AG09319 (cell line): ENCODE data around the gene CYP46A1.

Experiments
- DNase-seq: peaks from one replicate; pipeline ENCODE4 v3.0.0-alpha.2; 2010; ENCODE audit warnings: low read depth; ENCODE audit errors: extremely low read depth
- TF ChIP-seq, protein P1 (sequence below): IDR thresholded peaks from 2 replicates; pipeline ENCODE4 v1.5.1; 2011; ENCODE audit warnings: low read depth, mild to moderate bottlenecking, inconsistent platforms, low read length, moderate library complexity

CYP46A1 gene

DNA sequence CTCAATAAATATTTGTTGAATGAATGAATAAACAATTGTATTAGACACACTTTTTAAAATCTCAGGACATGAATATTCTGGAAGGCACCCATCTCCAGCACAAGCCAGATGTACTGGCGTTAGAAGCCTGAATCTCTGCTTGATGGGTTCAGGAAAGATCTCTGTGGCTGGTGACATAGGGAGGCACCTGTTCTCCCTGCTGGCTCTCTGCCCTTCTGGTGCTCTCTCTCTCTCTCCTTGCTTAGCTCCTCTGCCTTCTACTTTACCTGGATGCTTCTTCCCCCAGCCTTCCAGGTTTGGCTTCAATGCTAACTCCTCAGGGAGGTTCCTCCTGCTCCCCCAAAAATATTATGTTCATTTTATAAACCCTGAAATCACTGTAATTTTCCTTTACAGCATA is 1.5 kb downstream of the CYP46A1 start:
- TF ChIP-seq, protein P1, sequence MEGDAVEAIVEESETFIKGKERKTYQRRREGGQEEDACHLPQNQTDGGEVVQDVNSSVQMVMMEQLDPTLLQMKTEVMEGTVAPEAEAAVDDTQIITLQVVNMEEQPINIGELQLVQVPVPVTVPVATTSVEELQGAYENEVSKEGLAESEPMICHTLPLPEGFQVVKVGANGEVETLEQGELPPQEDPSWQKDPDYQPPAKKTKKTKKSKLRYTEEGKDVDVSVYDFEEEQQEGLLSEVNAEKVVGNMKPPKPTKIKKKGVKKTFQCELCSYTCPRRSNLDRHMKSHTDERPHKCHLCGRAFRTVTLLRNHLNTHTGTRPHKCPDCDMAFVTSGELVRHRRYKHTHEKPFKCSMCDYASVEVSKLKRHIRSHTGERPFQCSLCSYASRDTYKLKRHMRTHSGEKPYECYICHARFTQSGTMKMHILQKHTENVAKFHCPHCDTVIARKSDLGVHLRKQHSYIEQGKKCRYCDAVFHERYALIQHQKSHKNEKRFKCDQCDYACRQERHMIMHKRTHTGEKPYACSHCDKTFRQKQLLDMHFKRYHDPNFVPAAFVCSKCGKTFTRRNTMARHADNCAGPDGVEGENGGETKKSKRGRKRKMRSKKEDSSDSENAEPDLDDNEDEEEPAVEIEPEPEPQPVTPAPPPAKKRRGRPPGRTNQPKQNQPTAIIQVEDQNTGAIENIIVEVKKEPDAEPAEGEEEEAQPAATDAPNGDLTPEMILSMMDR: no peak
- DNase-seq: no peak

- DNase-seq: no peak
- TF ChIP-seq, protein P1: no peak
These were observed 2.6 kb downstream of the CYP46A1 start for GRCh38 chr14:99686557-99687283.

GRCh38 chr14:99687284-99688209 is 3.4 kb downstream of the CYP46A1 start:
- no peak for DNase-seq
- TF ChIP-seq, protein P1: peak; percentile 52

DNA sequence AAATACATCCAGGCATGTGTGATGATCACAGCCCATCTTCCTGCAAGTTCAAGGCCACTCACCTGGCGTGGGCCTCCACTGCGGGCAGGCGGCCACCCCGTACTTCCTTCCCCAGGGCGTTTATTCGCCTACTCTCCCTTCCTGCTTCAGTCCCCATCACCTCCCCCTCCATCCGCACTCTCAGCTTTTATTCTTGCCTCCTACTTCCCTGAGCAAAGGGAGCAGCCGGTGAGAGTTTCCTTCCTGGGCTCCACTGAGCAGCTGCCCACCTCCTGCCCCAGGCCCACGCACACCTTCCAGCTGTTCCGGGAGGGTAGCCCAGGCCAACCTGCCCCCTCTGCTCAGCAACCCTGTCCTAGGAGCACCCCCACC is 4.1 kb downstream of the CYP46A1 start:
- TF ChIP-seq, protein P1: no peak
- no peak for DNase-seq

GRCh38 chr14:99688629-99689028 is 4.5 kb downstream of the CYP46A1 start:
- TF ChIP-seq, protein P1: no peak
- no peak for DNase-seq

GRCh38 chr14:99689266-99690236 is 5.5 kb downstream of the CYP46A1 start:
- DNase-seq: no peak
- TF ChIP-seq, protein P1: no peak
